ENCODE results near the gene ALG14.
A peak's percentile ranks its signal among the peaks of the same experiment; 100 is the strongest.

The ALG14 gene

DNA sequence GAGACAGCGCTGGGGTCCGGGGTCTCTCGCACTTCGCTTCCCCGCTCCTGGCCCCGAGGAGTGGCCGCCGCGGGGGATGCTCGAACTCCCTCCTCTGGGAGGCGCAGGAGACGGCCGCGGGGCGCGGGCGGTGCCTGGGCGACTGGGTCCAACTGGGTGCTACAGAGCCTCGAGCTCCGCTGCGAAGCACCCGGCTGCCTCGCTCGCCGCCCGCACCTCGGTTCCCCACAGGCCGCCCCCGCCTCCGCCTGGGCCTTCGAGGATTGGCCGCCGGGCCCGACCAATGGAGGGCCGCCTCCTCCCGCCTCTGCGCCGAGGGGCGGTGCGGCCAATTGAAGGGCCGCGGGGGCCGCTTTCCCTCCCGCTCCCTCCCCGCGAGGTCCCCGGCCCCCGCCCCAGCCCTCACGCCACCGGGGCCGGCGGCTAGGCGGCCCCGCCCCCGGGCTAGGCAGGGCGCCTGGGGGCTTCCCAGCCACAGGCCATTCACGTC is 145.8 kb downstream of the ALG14 start, which contains the start of gene CNN3 (continued):
- TF ChIP-seq GFI1B (tag by site-specific recombination; IDR thresholded peaks at IDR 0.05): no peak
- TF ChIP-seq SP7 (tag by site-specific recombination; IDR thresholded peaks at IDR 0.05): peak; percentile 82
- TF ChIP-seq ZNF133 (tag by site-specific recombination; IDR thresholded peaks at IDR 0.05): no peak
- no peak for TF ChIP-seq ZNF48 (tag by site-specific recombination; IDR thresholded peaks at IDR 0.05)
- TF ChIP-seq ZNF768 (tag by site-specific recombination; IDR thresholded peaks at IDR 0.05): peak; percentile 14; the same call in 1 of the 2 replicates
- no peak; the same call in 1 of the 2 replicates for TF ChIP-seq ZNF837 (tag by site-specific recombination; IDR thresholded peaks at IDR 0.05)
- TF ChIP-seq ZNF221 (tag by site-specific recombination; IDR thresholded peaks at IDR 0.05; ENCODE audit: borderline replicate concordance): no peak
- no peak for TF ChIP-seq KLF7 (tag by site-specific recombination; IDR thresholded peaks at IDR 0.05; ENCODE audit: borderline replicate concordance)
- no peak for TF ChIP-seq ZNF658 (tag by site-specific recombination; IDR thresholded peaks at IDR 0.05)
- TF ChIP-seq, protein P1, sequence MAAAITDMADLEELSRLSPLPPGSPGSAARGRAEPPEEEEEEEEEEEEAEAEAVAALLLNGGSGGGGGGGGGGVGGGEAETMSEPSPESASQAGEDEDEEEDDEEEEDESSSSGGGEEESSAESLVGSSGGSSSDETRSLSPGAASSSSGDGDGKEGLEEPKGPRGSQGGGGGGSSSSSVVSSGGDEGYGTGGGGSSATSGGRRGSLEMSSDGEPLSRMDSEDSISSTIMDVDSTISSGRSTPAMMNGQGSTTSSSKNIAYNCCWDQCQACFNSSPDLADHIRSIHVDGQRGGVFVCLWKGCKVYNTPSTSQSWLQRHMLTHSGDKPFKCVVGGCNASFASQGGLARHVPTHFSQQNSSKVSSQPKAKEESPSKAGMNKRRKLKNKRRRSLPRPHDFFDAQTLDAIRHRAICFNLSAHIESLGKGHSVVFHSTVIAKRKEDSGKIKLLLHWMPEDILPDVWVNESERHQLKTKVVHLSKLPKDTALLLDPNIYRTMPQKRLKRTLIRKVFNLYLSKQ (tag by site-specific recombination; IDR thresholded peaks at IDR 0.05; ENCODE audit: borderline replicate concordance): no peak
- TF ChIP-seq ZSCAN30 (tag by site-specific recombination; IDR thresholded peaks at IDR 0.05): peak; percentile 76
- TF ChIP-seq GLI4 (tag by site-specific recombination; IDR thresholded peaks at IDR 0.05): 0 out of 2 replicates have a peak, but pooled peaks have one; percentile 70
- TF ChIP-seq ZNF354C (tag by site-specific recombination; IDR thresholded peaks at IDR 0.05; ENCODE audit: borderline replicate concordance, low read depth): no peak
- TF ChIP-seq ZNF350 (tag by site-specific recombination; IDR thresholded peaks at IDR 0.05): no peak
- no peak for TF ChIP-seq ZNF175 (tag by site-specific recombination; IDR thresholded peaks at IDR 0.05)
- TF ChIP-seq ZNF391 (tag by site-specific recombination; IDR thresholded peaks at IDR 0.05; ENCODE audit: borderline replicate concordance, low read depth): no peak; the same call in 1 of the 2 replicates
- TF ChIP-seq ZNF510 (tag by site-specific recombination; IDR thresholded peaks at IDR 0.05; ENCODE audit: insufficient replicate concordance): no peak
- no peak for TF ChIP-seq ZNF530 (tag by site-specific recombination; IDR thresholded peaks at IDR 0.05; ENCODE audit: low read depth)
- no peak for TF ChIP-seq TRIM28 (IDR thresholded peaks at IDR 0.05; ENCODE audit: borderline replicate concordance, low read length)
- no peak for TF ChIP-seq ZNF138 (tag by site-specific recombination; IDR thresholded peaks at IDR 0.05; ENCODE audit: borderline replicate concordance)
- TF ChIP-seq ZNF416 (tag by site-specific recombination; IDR thresholded peaks at IDR 0.05): no peak
- TF ChIP-seq ZNF529 (tag by site-specific recombination; IDR thresholded peaks at IDR 0.05; ENCODE audit: insufficient replicate concordance): no peak
- no peak for TF ChIP-seq ZNF433 (tag by site-specific recombination; IDR thresholded peaks at IDR 0.05; ENCODE audit: low read depth)
- TF ChIP-seq ZNF76 (tag by site-specific recombination; IDR thresholded peaks at IDR 0.05; ENCODE audit: borderline replicate concordance, low read depth): peak; percentile 54; the same call in 1 of the 2 replicates
- TF ChIP-seq ZNF155 (tag by site-specific recombination; IDR thresholded peaks at IDR 0.05): no peak
- no peak for TF ChIP-seq ZNF785 (tag by site-specific recombination; IDR thresholded peaks at IDR 0.05)
- TF ChIP-seq ZNF654 (tag by site-specific recombination; IDR thresholded peaks at IDR 0.05; ENCODE audit: low read depth): no peak
- peak; percentile 61; the same call in 1 of the 2 replicates for TF ChIP-seq ZBTB1 (tag by site-specific recombination; IDR thresholded peaks at IDR 0.05)
- TF ChIP-seq ZNF501 (tag by site-specific recombination; IDR thresholded peaks at IDR 0.05): peak; percentile 94
- TF ChIP-seq ZNF335 (tag by site-specific recombination; conservative IDR thresholded peaks at IDR 0.05): no peak; the same call in 1 of the 2 replicates
- TF ChIP-seq, protein P2, sequence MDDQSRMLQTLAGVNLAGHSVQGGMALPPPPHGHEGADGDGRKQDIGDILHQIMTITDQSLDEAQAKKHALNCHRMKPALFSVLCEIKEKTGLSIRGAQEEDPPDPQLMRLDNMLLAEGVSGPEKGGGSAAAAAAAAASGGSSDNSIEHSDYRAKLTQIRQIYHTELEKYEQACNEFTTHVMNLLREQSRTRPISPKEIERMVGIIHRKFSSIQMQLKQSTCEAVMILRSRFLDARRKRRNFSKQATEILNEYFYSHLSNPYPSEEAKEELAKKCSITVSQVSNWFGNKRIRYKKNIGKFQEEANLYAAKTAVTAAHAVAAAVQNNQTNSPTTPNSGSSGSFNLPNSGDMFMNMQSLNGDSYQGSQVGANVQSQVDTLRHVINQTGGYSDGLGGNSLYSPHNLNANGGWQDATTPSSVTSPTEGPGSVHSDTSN (CRISPR knock-in tag; IDR thresholded peaks at IDR 0.05): 0 out of 2 replicates have a peak, but pooled peaks have one; percentile 21
- no peak for TF ChIP-seq ZNF174 (tag by site-specific recombination; IDR thresholded peaks at IDR 0.05)
- TF ChIP-seq, protein P3, sequence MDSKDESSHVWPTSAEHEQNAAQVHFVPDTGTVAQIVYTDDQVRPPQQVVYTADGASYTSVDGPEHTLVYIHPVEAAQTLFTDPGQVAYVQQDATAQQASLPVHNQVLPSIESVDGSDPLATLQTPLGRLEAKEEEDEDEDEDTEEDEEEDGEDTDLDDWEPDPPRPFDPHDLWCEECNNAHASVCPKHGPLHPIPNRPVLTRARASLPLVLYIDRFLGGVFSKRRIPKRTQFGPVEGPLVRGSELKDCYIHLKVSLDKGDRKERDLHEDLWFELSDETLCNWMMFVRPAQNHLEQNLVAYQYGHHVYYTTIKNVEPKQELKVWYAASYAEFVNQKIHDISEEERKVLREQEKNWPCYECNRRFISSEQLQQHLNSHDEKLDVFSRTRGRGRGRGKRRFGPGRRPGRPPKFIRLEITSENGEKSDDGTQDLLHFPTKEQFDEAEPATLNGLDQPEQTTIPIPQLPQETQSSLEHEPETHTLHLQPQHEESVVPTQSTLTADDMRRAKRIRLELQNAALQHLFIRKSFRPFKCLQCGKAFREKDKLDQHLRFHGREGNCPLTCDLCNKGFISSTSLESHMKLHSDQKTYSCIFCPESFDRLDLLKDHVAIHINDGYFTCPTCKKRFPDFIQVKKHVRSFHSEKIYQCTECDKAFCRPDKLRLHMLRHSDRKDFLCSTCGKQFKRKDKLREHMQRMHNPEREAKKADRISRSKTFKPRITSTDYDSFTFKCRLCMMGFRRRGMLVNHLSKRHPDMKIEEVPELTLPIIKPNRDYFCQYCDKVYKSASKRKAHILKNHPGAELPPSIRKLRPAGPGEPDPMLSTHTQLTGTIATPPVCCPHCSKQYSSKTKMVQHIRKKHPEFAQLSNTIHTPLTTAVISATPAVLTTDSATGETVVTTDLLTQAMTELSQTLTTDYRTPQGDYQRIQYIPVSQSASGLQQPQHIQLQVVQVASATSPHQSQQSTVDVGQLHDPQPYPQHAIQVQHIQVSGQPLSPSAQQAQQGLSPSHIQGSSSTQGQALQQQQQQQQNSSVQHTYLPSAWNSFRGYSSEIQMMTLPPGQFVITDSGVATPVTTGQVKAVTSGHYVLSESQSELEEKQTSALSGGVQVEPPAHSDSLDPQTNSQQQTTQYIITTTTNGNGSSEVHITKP (tag by site-specific recombination; IDR thresholded peaks at IDR 0.05): peak; percentile 6; the same call in 1 of the 2 replicates
- no peak for TF ChIP-seq SCRT1 (tag by site-specific recombination; IDR thresholded peaks at IDR 0.05; ENCODE audit: borderline replicate concordance)
- no peak for TF ChIP-seq MZF1 (tag by site-specific recombination; IDR thresholded peaks at IDR 0.05; ENCODE audit: borderline replicate concordance)

Data from HEK293 (cell line).